NCI-H524 (cell line): ENCODE results near the gene SOX10.

ENCODE experiments used
- DNase-seq, 2 experiments: peaks; one replicate each; lab custom pipeline; 2025; lab: John Stamatoyannopoulos, UW

SOX10 gene

DNA sequence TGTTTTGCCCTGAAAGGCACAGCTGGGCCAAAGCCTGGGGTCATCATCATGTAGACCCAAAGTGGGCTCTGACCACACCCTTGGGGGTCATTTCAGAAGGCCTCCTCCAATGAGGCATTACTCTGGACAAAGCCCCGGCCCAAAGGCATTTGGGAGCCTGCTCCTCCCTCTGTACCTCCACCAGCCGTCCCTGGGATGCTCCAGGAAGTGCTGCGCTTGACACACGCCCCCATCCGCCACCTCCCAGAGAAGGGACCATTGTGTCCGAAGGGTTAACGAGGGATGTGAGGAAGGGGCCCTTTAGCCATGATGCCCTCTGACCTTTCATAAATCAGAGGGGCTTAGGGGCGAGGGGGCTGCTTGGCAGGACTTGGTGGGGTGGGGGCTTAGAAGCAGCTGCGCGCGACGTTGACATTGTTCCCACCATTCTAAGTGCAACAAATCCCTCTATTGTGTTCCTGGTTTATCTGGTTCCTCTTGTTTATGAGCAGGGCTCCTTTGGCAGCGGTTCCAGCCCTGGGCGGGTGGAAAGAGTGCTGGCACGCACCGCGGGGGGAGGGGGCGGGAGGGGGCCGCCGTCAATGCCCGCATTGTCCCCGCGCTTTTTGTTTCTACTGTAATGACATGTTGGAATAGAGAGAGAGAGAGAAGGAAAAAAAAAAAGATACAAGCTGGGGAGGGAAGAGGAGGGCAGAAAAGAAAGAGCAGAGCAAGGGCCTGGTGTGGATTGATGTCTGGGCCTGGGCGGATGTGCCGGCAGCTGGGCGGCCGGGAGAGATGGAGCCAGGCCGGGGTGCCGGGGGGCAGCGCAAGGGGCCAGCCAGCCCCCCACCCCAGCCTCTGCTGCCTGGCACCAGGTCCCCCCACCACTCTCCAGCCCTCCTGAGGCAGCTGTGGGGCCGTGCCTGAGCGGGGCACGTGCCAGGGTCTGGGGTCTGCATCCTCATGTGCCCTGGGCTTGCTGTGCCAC, 32.1 kb upstream of the SOX10 start:
- no peak for DNase-seq

DNA sequence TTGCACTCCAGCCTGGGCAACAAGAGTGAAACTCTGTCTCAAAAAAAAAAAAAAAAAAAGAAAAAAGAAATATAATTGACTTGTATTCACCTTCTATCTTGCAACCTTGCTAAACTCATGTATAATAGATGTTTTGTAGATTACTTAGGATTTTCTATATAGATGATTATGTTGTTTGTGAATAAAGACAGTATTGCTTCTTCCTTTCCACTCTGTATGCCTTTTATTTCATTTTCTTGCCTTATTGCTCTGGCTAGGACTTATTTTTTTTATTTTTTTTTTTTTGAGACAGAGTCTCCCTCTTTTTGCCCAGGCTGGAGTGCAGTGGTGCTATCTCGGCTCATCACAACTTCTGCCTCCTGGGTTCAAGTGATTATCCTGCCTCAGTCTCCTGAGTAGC, 29.7 kb upstream of the SOX10 start:
- DNase-seq, result no peak

DNA sequence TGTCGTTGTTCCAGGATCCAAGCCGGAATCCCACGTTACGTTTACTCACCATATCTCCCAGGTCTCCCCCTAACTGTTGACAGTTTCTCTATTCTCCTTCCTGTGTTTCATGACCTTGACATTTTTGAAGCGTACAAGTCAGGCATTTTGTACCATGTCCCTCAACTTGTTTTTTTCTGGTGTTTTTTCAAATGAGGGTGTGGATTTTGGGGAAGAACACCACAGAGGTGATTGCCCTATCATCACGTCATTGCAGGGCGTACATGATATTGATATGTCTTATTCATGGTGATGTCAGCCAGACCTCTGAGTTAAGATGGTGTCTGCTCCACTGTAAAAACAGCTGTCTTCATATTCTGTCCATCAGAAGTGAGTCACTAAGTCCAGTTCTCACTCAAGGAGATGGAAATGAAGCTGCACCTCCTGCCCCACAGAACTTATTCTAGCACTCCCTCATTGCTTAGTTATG, 28.3 kb upstream of the SOX10 start:
- no peak for DNase-seq

DNA sequence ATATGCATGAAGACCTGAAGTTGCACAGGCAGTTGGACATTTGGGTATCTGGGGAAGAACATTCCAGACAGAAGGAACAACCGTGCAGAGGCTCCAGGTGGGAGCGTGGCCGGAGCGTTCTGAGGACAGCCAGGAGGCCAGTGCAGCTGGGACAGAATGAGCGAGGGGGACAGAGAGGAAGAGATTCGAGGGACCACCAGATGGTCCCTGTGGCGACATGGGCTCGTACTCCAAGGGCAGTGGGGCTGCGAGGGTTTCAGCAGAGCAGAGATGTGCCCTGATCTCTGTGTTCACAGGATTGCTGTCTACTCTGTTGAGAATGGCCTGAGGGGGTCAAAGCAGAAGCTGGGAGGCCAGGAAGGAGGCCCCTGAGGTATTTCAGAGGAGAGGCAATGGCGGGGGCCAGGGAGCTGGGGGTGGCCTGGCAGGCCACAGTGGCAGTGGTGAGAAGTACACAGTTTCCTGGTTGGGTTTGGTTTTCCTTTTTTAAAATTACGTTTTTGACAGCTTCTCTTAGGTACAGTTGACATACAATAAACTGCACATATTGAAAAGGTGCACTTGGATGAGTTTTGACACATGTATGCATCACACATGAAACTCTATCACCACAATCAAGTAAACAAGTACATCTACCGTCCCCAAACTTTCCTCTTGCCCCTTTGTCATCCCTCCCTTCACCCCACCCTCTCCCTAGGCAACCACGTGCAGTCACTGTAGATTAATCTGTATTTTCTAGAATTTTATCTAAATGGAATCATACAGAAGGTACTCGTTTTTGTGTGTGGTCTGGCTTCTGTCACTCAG, 24.8 kb upstream of the SOX10 start:
- DNase-seq, result no peak

DNA sequence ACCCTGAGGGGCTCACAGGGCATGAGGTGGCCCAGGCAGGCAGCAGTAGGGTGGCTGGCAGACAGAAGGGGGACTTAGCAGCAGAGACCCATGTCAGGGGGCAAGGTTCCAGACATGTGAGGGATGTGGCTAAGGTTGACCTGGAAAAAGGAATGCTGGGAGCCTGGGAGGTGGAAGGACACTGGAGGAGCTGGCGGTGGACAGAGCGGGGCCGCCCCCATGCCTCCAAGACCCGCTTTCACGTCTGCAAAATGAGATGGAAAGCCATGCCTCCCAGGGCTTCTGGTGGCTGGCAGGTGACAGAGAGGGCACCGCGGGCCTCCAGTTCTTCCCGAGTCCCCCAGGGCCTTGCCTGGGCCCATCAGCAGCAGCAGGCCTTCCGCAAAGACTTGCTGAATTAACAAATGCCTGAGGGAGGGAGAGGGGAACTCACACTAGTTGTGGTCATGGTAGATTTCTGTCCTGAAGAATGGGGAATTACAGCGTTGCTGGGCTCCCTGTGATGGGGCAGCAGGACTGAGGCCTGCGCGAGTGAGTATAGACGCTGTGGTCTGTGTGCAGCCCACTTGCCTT, 23.1 kb upstream of the SOX10 start:
- no peak for DNase-seq

DNA sequence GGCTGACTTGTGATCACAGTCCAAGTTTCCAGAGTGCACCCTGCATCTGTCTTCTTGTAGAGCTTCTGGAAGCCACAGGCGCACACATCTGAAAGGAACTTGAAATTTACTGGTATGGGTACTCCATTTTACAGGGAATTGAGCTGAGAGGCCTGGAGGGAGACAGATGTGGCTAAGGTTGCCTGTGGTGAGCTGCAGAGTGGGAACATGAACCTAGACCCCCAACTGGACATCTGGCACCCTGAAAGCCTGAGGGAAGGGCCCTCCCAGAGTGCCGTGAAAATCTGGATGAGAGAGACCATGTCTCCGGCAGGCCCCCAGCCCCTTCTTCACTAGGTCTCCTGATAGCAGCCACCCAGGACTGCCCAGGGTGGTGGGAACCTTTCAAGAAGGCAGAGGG, 22.6 kb upstream of the SOX10 start:
- DNase-seq, result no peak

DNA sequence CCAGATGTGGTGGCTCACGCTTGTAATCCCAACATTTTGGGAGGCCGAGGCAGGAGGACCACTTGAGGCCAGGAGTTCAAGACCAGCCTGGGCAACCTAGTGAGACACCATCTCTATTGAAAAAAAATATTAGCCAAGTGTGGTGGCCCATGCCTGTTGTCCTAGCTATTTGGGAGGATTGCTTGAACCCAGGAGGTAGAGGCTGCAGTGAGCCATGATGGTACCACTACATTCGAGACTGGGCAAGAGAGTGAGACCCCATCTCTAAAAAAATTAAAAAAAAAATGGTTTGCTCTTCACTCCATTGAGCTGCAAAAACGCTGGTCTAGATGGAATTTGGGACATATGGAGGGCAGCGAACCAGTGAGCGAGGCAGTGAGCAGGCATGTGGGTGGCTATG, 21.6 kb upstream of the SOX10 start:
- DNase-seq, result no peak

DNA sequence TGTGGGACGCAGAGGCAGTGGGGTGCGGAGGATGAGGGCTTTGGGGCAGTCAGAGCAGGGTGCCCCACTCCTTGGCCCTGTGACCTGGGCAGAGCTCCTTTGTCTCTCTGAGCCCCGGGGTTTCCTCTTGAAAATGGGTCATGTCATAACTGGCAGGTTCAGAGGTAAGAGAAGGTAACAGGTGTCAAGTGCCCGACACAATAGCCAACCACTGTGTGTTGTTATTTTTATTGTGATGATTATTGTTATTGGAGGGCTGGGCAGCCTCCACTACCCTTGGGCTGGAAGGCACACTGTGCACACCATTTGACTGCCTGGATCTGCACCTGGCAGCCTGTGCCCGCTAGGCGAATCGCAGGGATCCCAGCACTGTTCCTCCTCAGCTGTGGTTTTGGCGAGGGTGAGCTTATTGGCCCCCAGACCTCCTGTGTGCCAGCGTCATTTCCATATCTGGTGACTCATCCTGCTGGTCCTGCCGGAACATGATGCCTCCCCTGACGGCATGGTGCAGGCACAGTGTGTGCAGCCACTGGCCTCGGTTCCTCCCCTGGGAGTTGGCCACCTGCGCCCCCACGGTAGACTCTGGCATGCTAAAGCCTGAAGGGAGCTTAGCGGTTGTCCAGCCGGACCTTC, 15.4 kb upstream of the SOX10 start:
- peak; percentile 20 to 73 for DNase-seq

DNA sequence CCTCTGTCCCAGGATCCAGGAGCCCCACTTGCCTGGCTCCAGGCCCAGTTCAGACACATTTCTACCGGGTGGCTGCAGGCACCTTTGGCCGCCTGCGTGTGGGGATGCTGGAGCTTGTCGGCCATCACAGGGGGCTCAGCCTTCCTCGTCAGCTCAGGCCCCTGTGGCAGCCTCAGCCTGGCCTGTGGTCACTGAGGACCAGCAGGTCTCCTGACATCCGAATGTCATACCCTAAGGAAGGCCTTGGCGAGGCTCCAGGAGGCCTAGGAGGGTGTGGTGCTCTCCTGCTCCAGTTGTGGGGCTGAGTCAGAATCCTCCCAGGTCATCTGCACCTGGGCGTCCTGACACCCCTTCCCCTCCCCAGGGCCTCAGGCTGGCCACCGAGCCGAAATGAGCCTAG, 14.9 kb upstream of the SOX10 start:
- DNase-seq, result no peak

DNA sequence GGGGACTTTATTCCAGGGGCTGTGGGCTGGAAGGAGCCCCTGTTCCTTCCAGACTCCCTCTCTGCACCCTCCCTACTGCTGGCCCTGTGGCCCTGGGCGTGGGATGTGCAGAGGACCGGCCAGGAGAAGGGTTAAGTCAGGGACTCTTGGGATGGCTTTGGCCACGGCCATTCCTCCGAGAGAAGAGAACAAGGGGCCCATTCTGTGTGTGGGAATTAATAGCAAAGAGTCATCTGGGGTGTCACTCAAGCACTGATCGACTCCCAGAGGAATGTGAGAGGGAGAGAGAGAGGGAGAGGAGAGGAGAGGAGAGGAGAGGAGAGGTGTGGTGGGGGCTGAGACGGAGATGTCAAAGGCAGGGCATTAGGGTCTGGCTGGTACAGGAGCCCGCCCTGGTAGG, 14.2 kb upstream of the SOX10 start:
- no peak for DNase-seq

DNA sequence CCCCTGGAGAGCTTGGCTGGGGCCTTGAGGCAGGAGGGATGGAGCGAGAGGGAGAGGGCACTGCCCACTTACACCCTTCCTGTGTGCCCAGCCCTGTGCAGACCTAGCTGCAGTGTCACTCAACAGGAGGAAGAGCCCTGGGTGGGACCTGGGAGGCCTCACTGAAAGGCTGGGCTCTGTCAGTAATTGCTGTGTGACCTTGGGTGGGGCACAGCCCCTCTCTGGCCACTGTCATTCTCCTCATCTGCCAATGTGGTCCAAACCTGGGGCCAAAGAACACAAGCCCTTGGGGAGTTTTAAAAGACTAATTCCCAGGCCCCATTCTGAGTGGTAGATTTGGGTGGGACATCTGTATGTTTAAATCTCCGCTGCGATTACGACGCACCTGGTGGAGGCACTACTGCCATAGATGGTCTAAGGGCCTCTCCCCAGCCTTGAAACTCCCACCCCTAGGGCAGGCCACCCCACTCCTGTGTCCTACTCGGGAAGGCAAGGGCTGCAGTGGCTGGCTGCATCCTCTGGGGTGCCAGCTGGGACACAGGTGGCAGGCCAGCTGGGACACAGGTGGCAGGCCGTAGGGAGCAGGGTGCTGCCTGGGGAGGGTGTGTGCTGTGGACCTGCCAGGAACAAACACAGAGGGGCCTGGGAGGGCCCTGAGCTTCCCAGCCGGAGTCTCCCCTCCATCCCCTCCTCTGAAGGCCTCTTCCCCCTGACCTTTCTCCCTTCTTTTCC, 12.3 kb upstream of the SOX10 start:
- peak; percentile 80 to 89 for DNase-seq

DNA sequence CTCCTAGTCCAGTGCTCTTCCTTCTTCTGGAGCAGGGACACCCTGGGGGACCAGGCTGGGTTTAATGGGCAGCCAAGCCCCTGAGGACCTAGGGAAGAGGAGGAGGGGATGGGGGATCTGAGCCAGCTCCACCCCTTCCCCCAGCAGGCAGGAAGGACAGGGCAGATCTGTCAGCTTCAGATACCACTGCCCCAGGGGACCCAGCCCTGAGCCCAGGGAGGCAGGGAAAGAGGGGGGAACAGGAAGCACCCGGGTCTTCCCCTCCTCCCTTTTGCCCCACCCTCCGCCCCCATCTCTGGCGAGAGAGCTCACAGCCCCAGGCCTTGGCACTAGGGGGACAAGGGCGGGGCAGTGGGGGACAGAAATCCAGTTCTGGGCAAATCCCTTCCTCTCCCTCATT, 11.7 kb upstream of the SOX10 start:
- no peak for DNase-seq

DNA sequence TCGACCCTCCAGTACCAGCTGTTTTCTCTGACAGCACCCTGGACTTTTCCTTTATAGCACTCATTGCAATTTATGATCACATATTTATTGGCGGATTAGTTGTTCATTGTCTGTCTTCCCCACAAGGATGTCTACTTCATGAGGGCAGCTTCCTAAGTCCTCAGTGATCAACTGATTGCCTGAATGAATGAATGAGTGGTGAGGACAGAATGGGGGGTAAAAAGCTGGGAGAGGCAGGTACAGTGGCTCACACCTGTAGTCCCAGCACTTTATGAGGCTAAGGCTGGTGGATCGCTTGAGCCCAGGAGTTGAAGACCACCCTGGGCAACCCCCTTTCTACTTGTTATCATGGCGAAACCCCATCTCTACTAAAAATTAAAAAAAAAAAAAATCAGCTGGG, 11.1 kb upstream of the SOX10 start:
- no peak for DNase-seq

DNA sequence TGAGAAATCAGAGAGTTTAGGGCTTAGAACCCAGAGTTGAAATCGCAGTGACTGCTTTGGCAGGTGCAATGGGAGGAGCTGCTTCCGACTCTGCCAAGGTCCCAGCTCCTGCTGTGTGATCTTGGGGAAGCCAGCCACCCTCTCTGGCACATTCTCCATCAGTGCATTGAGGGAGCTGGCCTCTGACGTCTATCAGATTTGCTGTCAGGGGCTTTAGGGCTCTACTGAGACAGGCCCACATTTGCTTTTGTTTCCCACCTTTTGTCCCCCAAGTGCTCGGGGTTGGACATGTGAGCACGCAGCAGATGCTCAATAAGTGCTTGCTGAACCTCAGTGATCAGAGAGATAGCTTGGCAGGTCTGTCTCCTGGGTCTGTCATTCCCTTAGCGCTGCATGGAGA, 10.6 kb upstream of the SOX10 start:
- no peak for DNase-seq

DNA sequence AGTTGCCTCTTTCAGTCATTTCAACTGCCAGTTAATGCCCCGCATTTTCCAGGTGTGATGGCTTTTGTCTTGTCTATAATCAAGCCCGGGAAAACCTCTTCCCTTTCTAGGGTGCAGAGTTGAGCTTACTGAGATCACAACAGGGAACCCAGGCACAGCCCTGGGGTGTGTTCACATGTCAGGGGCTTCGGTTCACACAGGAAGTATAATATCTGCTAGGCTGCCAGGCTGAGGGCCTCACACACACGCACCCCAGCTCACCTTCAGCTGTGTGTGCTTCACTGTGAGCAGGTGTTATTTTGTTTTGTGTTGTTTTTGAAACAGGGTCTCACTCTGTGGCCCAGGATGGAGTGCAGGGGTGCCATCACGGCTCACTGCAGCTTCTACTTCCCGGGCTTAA, 9.7 kb upstream of the SOX10 start:
- DNase-seq, result no peak

DNA sequence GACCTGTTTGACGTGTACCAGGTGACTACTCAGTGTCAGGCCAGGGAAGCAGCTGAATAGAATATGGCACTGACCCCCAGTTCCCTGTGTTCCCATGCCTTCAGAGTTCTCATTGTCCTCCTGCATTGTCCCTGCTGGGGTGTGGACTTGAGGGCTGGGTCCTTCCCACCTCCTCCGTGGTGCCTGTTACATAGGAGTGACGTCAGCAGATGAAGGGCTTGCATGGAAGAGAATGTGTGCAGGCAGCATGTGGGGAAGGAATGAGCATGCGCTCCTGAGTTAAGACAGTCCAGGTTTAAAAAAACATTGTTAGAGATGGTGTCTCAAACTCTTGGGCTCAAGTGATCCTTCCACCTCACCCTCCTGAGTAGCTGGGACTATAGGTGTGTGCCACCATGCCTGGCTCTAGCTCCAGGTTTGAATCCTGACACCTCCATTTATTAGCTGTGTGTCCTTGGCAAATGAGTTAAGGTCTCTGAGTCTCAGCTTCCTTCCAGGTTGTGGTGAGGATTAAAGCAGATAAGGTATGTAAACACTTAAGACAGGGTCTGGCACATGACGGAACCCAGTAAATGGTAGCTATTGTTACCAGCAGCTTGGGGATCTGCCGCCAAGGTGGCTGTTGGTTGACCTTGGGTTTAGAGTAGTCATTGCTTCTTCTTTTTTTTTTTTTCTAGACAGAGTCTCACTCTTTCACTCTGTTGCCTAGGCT, 7.5 kb upstream of the SOX10 start:
- DNase-seq, result no peak

DNA sequence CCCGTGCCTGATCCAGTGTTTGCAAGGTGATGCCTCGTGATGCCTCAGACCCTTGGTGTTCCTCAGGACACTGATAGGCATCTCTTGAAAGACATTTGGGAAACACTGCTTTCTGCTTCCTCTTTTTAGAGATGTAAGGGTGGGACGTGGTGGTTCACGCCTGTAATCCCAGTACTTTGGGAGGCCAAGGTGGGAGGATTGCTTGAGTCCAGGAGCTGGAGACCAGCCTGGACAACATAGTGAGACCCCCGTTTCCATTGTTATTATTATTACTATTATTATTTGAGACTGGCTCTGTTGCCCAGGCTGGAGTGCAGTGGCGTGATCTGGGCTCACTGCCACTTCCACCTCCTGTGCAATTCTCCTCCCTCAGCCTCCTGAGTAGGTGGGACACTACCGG, 6.5 kb upstream of the SOX10 start:
- DNase-seq, result no peak

DNA sequence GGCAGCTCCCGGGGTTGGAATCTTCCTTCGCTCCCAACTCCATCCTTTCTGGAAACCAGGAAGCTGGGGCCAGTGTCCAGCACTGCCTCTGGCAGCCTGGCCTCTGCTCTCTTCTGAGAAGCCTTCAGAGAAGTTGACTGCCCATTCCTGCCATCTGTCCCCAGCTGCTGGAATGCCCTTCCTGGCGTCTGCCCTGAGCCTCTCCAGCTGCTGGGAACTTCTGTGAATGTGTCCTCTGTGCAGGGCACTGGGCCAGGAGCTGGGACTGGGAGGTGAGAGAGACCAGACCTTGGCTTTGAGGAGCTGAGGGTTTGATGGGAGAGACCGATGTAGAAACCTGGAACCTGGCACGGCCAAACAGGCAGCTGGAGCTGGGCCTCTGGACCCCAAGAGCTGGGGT, 5.9 kb upstream of the SOX10 start:
- DNase-seq, result peak in 1 of 2 experiments; percentile 14

DNA sequence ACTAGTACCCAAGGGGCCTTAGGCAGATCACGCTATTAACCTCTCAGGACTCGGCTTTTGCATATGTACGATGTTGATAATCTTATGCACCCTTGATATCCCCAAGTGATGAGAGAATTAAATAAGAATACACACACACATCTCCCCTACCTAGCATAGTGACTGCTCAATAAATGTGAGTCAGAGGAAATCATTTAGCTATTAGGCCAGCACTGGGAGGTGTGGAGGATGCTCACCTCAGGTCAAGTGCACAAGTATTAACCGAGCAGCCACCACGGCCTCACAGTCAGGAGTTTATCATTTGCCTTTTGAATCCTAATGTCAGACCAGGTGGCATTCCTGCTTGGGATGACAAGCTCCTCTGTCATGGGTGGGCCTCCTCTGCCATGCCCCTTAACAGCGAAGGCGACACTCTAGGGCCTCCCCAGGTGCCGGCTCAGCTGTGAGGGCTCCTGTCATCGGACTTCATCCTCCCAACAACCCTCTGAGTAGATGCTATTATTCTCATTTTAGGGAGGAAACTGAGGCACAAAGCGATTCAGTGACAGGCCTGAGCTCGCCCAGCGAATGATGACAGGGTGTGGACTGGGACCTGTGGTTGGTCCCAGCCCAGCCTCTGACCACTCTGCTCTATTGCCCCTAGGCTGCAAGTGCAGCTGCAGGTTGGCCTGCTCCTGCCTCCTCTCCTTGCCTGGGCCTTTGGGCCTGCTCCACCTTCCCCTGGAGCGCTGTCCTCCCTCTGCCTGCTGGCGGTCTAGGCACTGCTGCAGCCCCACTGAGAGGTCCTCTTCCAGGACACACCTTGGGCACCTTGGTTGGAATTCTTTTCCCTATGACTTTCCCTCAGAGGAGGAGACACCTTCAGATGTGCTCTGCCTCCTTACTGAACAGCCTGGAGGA, 5.0 kb upstream of the SOX10 start:
- no peak for DNase-seq

DNA sequence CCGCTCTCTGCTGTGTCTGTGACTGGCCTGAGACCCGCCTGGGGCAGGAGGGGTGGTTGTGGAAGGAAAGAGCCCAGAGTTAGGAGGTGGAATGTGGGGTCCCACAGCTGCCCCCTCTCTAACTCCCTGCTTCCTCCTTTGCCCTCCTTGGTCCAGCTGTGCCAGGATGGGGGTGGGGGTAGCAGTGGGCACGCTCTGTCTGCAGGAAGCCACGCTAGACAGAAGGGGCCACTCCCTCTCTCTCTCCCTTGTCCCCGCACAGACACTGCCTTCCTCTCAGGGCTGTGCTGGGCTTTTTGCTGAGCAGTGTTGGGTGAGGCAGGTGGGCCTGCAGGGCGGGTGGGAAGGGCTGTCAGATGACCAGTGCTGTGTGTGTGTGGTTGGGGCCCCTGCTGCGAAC, 2.0 kb upstream of the SOX10 start:
- DNase-seq, result no peak
